GM18873 (cell line): ENCODE results near the gene AADACL4.
"Not testable (repeated sequence)": the region's sequence is repeated elsewhere in the genome, so short reads cannot be mapped to it uniquely, and the experiment has no call there.

Experiments
- ATAC-seq: cut with Tn5 transposase; IDR thresholded peaks from one replicate; pipeline ENCODE4 v1.9.1; 2021; ENCODE audit warnings: mild to moderate bottlenecking, moderate library complexity, moderate number of reproducible peaks; ENCODE audit not compliant: unreplicated experiment, low FRiP score

AADACL4 gene

GRCh38 chr1:12626888-12627287, 17.0 kb upstream of the AADACL4 start:
- no peak for ATAC-seq

GRCh38 chr1:12627296-12627695, 16.6 kb upstream of the AADACL4 start:
- no peak for ATAC-seq

- no peak for ATAC-seq
Observed at GRCh38 chr1:12629511-12629956, 14.4 kb upstream of the AADACL4 start.

- no peak for ATAC-seq
Observed at GRCh38 chr1:12629985-12630760, 13.7 kb upstream of the AADACL4 start.

GRCh38 chr1:12630946-12631530, 12.8 kb upstream of the AADACL4 start:
- ATAC-seq, result no peak

- ATAC-seq, result no peak
Observed at GRCh38 chr1:12631571-12631970, 12.3 kb upstream of the AADACL4 start.

GRCh38 chr1:12634156-12634555, 9.7 kb upstream of the AADACL4 start:
- ATAC-seq, result no peak

- ATAC-seq, result no peak
Observed at GRCh38 chr1:12634696-12635202, 9.1 kb upstream of the AADACL4 start.

GRCh38 chr1:12636098-12636950, 7.6 kb upstream of the AADACL4 start:
- ATAC-seq, result no peak

- no peak for ATAC-seq
Observed at GRCh38 chr1:12637693-12638092, 6.2 kb upstream of the AADACL4 start.

GRCh38 chr1:12640237-12640957, 3.5 kb upstream of the AADACL4 start:
- ATAC-seq, result no peak

GRCh38 chr1:12640958-12641272, 3.0 kb upstream of the AADACL4 start:
- ATAC-seq, result no peak

- no peak for ATAC-seq
Observed at GRCh38 chr1:12643079-12643478, 806 bp upstream of the AADACL4 start.

GRCh38 chr1:12644237-12644636, 352 bp downstream of the AADACL4 start:
- ATAC-seq, result no peak

- ATAC-seq, result no peak
Observed at GRCh38 chr1:12644829-12645228, 944 bp downstream of the AADACL4 start.

- not testable (repeated sequence) for ATAC-seq
Observed at GRCh38 chr1:12645401-12645800, 1.5 kb downstream of the AADACL4 start.

GRCh38 chr1:12648741-12649140, 4.9 kb downstream of the AADACL4 start:
- no peak for ATAC-seq

GRCh38 chr1:12649971-12650421, 6.1 kb downstream of the AADACL4 start:
- ATAC-seq, result no peak

- no peak for ATAC-seq
Observed at GRCh38 chr1:12654004-12654567, 10.2 kb downstream of the AADACL4 start.

- ATAC-seq, result no peak
Observed at GRCh38 chr1:12654657-12655056, 10.8 kb downstream of the AADACL4 start.
